Measurements from ENCODE around the gene AKNA.

AKNA gene

DNA sequence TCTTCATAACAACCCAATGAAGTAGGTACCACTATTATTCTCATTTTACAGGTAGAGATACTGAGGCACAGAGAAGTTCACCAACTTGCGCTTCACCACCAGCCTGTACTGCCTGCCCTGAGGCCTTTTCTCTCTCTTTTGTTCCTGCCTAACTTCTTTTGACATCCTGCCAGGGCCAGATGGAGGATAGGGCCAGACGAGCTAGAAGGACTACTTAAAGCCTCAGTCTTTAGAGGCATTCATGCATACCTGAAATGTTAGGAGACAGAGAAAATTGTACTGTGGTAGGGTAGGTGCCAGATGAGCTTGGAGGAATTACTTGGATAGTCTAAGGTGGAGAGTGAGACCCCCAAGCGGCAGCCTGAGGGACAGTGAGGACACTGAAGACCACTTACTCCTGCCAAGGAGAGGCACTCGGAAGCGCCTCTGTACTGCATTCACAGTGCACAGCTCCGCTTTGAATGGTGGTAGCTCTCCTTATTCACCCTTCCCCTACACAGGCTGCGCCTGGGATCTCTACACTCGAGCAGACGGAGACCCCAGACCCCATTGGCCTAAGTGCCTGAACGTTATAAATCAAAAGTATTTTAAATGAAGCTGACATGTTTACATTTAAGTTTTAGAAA is 71.1 kb downstream of the AKNA start:
- no peak for DNase-seq

GRCh38 chr9:114315723-114316363 is 71.9 kb downstream of the AKNA start:
- no peak for DNase-seq

- no peak for DNase-seq
Observed at GRCh38 chr9:114314881-114315722, 72.7 kb downstream of the AKNA start.

GRCh38 chr9:114314256-114314867 is 73.4 kb downstream of the AKNA start:
- DNase-seq, result no peak

GRCh38 chr9:114313186-114313585 is 74.6 kb downstream of the AKNA start:
- no peak for DNase-seq

GRCh38 chr9:114312513-114312875 is 75.3 kb downstream of the AKNA start:
- DNase-seq, result no peak

DNA sequence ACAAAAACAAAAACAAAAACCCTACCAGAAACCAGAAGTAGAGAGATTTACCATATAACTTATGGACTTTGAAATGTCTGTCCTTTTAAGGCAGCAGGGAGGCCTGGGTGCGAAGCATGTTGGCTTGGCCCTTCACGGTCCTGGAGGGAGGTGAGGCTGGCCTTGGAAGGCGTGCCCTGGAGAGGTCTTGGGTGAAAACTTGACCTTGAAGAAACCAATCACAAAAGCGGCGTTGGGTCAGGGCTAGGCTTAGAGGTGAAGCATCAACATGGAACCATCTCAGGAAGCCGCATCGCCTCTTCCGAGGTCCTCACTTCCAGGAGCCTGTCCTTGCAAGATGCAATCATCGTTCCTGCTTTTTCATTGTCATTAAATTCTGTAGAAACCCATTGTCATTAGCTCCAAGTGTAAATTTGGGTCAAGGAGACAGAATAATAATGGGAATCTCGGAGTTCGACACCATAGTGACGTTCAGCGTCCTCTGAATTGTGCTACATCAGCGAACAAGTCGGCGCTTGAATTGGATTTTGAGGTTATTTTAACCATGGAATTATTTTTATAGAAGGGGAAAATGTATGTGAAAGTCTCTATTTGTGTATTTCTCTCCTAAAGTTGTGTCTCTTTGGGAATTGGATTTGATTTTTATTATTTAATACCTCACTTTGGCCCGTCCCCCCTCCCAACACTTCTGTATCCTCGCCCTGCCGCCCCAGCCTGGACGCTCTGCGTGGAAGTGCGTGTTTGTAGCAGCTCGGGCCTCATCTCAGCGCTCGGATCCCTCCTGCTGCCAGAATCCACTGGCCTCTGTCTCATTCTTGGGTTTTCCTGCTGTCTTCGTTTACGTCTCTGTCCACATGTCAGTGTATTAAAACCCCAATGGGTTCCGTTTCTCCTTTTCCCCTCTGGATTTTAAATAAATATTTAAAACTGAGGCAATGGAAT is 75.9 kb downstream of the AKNA start:
- no peak for DNase-seq

DNA sequence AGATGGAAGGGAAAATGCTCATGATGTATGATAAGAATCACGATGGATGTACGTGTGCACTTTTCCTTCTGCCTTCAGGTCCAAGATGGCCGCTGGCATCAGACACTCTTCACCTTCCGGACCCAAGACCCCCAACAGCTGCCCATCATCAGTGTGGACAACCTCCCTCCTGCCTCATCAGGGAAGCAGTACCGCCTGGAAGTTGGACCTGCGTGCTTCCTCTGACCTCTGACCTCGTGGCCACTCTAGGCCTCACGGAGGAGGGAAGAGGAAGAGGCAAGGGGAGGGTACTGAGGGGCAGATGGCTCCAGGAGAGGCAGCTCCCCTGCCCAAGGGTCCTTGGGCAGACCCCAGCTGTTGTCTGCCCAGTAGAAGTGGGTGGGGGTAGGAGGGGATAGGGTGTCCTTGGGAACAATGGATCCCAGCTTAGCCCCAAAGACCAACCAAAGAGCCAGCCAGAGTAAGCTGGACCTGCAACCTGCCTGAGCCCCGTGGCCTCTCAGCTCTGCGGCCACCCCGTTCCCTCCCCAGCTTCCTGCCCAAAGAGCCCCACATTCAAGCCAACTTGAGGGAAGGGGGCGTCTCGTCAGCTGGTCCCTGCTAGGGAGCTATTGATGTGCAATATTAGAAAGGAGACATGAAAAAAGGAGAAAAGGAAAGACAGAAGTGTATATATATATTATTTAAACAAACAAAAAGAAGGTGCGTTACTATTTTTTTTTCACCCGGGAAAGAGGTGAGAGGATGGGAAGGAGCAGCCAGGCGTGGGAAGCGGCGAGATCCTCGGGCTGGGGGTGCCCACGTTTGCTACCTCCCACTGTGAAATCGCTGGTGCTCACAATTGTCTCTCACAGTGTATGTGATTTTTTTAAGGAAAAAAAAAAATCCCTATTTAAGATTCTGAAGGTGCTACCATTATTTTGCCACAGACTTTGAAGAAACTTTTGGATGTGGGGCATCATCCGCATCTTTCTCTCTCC is 77.0 kb downstream of the AKNA start:
- no peak for DNase-seq

- no peak for DNase-seq
Observed at GRCh38 chr9:114309096-114309495, 78.7 kb downstream of the AKNA start.

DNA sequence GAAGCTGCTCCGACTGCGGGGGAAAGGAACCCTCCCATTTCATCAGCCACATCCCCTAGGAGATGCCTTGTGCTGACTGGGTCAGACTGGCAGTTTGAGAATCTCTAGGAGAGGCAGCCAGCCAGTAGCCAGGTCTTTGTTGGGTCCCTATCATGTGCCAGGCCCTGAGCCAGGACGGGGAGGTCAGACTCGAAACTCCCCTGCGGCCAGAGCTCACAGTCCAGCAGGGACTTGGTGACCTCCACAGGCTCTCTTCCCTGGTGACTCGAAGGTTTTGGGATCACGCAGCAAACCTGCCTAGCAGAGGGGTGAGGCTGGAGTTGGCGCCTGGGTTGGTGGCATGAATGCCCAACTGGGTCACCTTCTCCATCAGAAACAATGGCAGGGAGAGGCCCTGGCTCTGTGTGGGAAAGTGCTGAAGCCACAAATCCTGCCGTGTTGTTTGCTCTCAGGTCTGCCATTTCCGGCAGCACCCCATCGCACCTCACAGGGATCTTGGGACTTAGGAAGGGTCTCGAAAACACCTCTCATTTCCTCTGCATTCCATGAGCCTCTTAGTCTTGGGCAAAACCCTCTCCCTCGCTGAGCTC is 79.3 kb downstream of the AKNA start:
- no peak for DNase-seq

GRCh38 chr9:114307899-114308267 is 79.9 kb downstream of the AKNA start:
- DNase-seq, result no peak

GRCh38 chr9:114304416-114305188 is 83.2 kb downstream of the AKNA start:
- no peak for DNase-seq

GRCh38 chr9:114303977-114304376 is 83.8 kb downstream of the AKNA start:
- DNase-seq, result no peak

- DNase-seq, result no peak
Observed at GRCh38 chr9:114303571-114303970, 84.2 kb downstream of the AKNA start.

DNA sequence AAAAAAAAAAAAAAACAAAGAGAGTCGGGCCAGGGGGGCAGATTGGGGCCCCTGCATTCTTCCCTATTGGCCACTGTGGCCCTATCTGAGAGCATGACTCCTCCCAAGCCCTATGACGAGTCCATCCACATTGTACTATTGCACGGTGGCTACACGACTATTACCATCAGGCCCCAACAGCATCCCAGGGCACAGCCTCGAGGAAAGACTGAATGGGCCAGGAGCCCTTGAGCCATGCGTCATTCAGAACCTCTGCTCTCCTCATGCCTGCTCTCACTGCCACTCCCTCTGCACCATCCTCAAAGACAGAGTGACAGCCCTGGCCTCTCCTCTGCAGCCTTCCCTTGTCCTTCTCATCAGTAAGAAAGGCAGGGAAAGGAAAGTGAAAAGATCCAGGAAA is 85.1 kb downstream of the AKNA start:
- no peak for DNase-seq

GRCh38 chr9:114301798-114302565 is 85.8 kb downstream of the AKNA start:
- DNase-seq, result no peak

- DNase-seq, result no peak
Observed at GRCh38 chr9:114300846-114301797, 86.7 kb downstream of the AKNA start.

All from NK-92 treated with Interleukin-12 subunit alpha and Interleukin-12 subunit beta, amount 100 ng/mL, for 24 hours (cell line).